GM12875 (cell line): ENCODE measurements around the gene MED13.

Source experiments
- H3K4me3 ChIP-seq: one replicate; pipeline ENCODE4 v1.5.1; 2011; ENCODE audit warnings: low read depth, low read length, control low read depth
- CTCF ChIP-seq: IDR thresholded peaks from 2 replicates; pipeline ENCODE4 v1.5.1; 2011; ENCODE audit warnings: low read depth, mild to moderate bottlenecking, control low read depth, inconsistent platforms, low read length, moderate library complexity, borderline replicate concordance; ENCODE audit not compliant: insufficient read depth

The MED13 gene

GRCh38 chr17:62058611-62059010, 6.5 kb downstream of the MED13 start:
- no peak overlapping the region for H3K4me3 ChIP-seq
- no peak for TF ChIP-seq CTCF

GRCh38 chr17:62057696-62058095, 7.4 kb downstream of the MED13 start:
- TF ChIP-seq CTCF, result no peak
- no peak overlapping the region for H3K4me3 ChIP-seq

- H3K4me3 ChIP-seq, result no peak overlapping the region
- no peak for TF ChIP-seq CTCF
Observed at GRCh38 chr17:62052765-62053338, 12.2 kb downstream of the MED13 start.

GRCh38 chr17:62051053-62051452, 14.0 kb downstream of the MED13 start:
- TF ChIP-seq CTCF, result no peak
- H3K4me3 ChIP-seq, result no peak overlapping the region

GRCh38 chr17:62049299-62049698, 15.8 kb downstream of the MED13 start:
- TF ChIP-seq CTCF, result no peak
- H3K4me3 ChIP-seq, result no peak overlapping the region

GRCh38 chr17:62048262-62048661, 16.8 kb downstream of the MED13 start:
- no peak for TF ChIP-seq CTCF
- no peak overlapping the region for H3K4me3 ChIP-seq

GRCh38 chr17:62045517-62045916, 19.6 kb downstream of the MED13 start:
- no peak overlapping the region for H3K4me3 ChIP-seq
- TF ChIP-seq CTCF, result no peak
